HG03565 (cell line): ENCODE data around the gene SHISAL1.

Experiments
- ATAC-seq: cut with Tn5 transposase; IDR thresholded peaks from one replicate; pipeline ENCODE4 v1.9.1; 2021; ENCODE audit warnings: mild to moderate bottlenecking, moderate library complexity; ENCODE audit not compliant: unreplicated experiment

SHISAL1 gene

GRCh38 chr22:44312766-44313165 lies at the start of gene SHISAL1:
Gene SHISAL1, minus strand, starts transcription at chr22:44312951. Its CDS starts 12,006 bp downstream, at chr22:44300945.
- ATAC-seq = no peak

DNA sequence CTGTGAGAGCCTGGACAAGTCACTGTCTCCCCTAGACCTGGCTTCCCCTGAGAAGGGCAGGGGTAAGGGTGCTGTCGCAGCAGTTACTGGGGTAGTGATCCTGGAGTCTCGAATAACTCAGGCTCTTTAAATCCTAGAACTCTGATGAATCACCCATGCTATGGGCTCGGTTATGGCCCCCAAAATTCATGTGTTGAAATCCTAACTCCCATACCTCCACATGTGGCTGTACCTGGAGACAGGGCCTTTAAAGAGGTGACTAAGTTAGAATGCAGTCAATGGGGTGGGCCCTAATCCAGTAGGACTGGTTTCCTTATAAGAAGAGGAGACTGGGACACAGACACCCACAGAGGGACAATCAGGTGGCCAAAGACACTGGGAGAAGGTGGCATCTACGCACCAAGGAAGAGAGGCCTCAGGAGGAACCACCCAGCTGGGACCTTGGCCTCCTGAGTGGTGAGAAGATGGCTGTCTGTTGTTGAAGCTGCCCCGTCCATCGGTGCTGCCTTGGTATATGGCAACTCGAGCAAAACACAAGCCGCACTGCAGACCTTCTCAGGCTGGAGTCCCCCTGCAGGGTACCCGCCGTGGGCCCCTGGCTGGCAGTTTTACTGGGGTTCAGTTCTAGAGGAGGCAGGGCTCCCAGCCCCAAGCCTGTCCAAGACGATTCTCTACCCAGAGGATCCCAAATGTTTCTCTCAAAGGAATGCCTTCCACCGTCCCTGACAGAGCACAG lies 48.8 kb upstream of the SHISAL1 start:
- ATAC-seq = no peak

GRCh38 chr22:44360668-44361381 lies 48.1 kb upstream of the SHISAL1 start:
- no peak for ATAC-seq

DNA sequence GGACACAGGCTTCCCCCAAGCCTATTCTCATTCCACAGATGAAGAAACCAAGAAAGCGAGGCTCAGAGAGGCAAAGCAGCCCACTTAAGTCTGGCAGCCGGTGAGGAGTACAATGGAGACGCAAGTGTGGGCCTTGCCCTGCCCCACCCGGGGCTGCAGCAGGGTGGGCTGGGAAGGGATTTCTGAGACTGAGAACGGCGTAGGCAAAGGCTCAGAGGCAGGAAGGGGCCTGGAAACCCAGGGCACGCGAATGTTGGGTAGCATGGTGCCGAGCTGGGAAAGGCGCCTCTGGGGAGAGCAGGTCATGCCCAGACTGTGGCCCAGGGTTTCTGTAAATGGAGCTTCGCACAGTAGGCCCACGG lies 47.5 kb upstream of the SHISAL1 start:
- ATAC-seq = no peak

DNA sequence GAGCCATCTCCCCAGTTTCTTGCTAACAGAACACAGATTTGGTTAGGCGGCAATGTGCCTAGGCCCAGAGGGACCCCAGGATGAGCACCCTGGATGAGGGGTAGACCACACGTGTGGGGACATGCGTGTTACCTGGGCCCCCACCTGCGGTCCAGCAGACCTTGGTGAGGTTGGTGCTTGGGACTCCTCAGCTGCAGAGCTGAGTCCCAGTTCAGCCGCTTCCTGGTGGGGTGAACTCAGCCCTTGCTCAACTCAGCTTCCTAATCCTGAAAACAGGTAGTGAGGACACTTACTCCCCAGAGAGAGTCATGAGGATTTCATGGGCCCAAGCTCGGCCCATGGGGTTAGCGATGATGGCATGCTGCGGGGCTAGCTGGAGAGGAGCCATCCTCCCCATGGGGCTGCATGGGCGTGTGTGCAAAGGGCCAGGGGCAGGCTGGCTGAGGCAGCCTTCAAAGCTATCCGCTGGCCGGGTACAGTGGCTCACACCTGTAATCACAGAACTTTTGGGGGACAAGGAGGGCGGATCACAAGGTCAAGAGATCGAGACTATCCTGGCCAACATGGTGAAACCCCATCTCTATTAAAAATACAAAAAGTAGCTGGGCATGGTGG lies 46.9 kb upstream of the SHISAL1 start:
- ATAC-seq = no peak

- ATAC-seq = no peak
Measured at GRCh38 chr22:44358709-44359440, 46.1 kb upstream of the SHISAL1 start.

GRCh38 chr22:44357966-44358465 lies 45.3 kb upstream of the SHISAL1 start:
- ATAC-seq = no peak

GRCh38 chr22:44357296-44357965 lies 44.7 kb upstream of the SHISAL1 start:
- ATAC-seq = no peak

- ATAC-seq = no peak
Measured at GRCh38 chr22:44355716-44356070, 42.9 kb upstream of the SHISAL1 start.

- no peak for ATAC-seq
Measured at GRCh38 chr22:44354288-44354687, 41.5 kb upstream of the SHISAL1 start.

- no peak for ATAC-seq
Measured at GRCh38 chr22:44353041-44353440, 40.3 kb upstream of the SHISAL1 start.

DNA sequence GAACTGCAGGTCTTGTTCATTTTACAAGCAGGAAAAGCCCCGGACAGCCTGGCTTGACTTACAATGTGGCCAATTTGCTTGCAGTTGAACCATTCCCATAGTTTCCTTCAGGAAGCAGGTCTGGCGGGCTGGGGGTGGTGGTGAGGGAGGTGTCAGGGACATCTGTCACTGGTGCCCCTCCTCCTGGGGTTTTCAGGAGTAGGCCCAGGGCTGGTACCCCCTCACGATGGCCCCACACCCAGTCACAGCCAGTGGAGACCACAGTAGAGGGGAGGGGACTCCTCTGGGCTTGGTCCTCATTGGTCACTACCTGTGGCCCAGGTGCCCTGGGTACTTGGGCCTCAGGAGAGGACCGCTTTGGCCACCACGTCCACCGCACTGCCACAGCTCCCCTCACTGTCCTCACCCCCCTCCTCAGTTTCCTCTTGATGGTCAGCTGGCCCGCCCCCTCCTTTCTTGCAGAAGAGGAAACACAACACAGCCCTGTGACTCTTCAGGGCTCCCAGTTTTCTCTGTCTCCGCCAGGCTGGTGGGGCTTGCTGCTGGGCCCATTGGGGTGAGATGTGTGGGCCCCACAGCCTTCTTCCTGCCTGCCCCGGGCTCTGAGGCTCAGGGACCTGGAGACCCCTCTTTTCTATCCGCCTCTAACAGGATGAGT lies 39.8 kb upstream of the SHISAL1 start:
- ATAC-seq = no peak

GRCh38 chr22:44351685-44352377 lies 39.1 kb upstream of the SHISAL1 start:
- ATAC-seq = no peak

- no peak for ATAC-seq
Measured at GRCh38 chr22:44351037-44351436, 38.3 kb upstream of the SHISAL1 start.

- ATAC-seq = no peak
Measured at GRCh38 chr22:44349594-44349993, 36.8 kb upstream of the SHISAL1 start.

DNA sequence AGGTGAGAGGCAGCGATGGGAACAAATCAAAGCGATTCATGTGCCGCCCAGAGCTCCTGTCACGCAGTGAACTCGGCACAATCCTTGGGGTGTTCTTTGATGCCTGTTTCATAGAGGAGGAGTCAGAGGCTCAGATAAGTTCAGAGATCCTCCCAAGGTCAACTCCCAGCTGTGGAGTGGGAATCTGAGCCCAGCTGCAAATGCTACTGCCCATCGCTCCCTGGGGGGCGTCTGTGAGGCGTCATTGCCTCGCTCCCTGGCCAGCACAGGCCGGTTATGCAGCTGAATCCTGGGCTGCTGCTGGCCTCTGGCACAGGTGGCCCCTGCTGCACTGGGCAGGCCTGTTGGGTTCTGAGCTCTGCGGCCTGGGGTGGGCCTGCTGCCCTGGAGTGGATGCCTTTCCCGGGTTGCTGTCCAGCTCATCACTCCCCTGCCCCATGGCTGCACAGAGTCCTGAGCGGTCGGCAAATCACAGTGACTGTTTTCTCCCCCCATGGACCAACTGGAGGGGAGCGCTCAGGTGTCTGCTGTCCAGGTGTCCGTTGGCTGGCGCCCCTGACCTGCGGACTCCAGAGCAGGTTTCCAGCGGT lies 36.3 kb upstream of the SHISAL1 start:
- no peak for ATAC-seq

GRCh38 chr22:44347549-44347948 lies 34.8 kb upstream of the SHISAL1 start:
- no peak for ATAC-seq

GRCh38 chr22:44347080-44347479 lies 34.3 kb upstream of the SHISAL1 start:
- no peak for ATAC-seq

DNA sequence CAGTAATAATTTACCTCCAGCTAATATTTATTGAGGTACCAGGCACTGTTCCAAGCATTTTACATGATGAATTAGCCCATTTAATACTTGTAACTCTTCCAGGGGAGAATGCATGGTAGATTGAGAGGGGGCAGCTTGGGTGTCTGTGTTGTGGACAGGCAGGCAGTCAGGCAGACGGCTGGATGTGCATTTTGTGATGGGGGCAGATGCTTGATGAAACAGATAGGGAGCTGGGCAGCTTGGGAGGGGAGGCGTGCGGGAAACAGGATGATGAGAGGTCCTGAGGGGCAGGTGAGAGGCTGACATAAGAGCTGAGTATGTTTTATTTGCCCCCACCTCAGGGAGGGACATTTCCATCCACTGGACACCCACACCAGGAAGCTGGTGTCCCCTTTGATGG lies 33.1 kb upstream of the SHISAL1 start:
- ATAC-seq = no peak
